IPS-18c (cell line): ENCODE data around the gene SLC34A2.
"Not testable (repeated sequence)": the region's sequence is repeated elsewhere in the genome, so short reads cannot be mapped to it uniquely, and the experiment has no call there.

Experiments
- H3K4me3 ChIP-seq: 2 replicates; pipeline ENCODE4 v1.7.0; 2013; ENCODE audit warnings: low read depth, mild to moderate bottlenecking, low read length, moderate library complexity; ENCODE audit not compliant: insufficient read depth
- H3K9me3 ChIP-seq: one replicate; pipeline ENCODE4 v1.6.1; 2013; ENCODE audit warnings: mild to moderate bottlenecking, low read length, moderate library complexity; ENCODE audit not compliant: control insufficient read depth, insufficient read depth

Gene SLC34A2

GRCh38 chr4:25654031-25654970, 1.4 kb upstream of the SLC34A2 start:
- no peaks in the 10 kb centered on the region for H3K9me3 ChIP-seq
- no peak overlapping the region for H3K4me3 ChIP-seq

GRCh38 chr4:25656031-25656430, 380 bp downstream of the SLC34A2 start:
- peak overlapping the region; percentile 38; the same call in 1 of the 2 replicates for H3K4me3 ChIP-seq
- H3K9me3 ChIP-seq, result no peaks in the 10 kb centered on the region

- H3K4me3 ChIP-seq, result no peak overlapping the region
- H3K9me3 ChIP-seq, result no peaks in the 10 kb centered on the region
These were observed 2.7 kb downstream of the SLC34A2 start for GRCh38 chr4:25658357-25658771.

- H3K4me3 ChIP-seq, result no peak overlapping the region
- H3K9me3 ChIP-seq, result no peaks in the 10 kb centered on the region
These were observed 3.1 kb downstream of the SLC34A2 start for GRCh38 chr4:25658777-25659176.

DNA sequence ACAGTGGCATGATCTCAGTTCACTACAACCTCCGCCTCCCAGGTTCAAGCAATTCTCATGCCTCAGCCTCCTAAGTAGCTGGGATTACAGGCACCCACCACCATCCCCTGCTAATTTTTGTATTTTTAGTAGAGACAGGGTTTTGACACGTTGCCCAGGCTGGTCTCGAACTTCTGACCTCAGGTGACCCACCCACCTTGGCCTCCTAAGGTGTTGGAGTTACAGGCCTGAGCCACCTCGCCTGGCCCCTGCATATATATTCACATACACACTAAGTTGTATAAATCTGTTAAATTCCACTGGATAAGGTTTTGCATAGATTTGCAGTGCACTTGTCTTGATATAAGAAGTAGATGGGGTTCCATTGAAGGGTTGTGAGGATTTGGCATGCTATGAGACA, 5.8 kb downstream of the SLC34A2 start:
- H3K4me3 ChIP-seq, H3K9me3 ChIP-seq: not testable (repeated sequence)

GRCh38 chr4:25662306-25662705, 6.7 kb downstream of the SLC34A2 start:
- Histone ChIP-seq H3K9me3 (no peaks in the 10 kb centered on the region), H3K4me3 (no peak overlapping the region)

DNA sequence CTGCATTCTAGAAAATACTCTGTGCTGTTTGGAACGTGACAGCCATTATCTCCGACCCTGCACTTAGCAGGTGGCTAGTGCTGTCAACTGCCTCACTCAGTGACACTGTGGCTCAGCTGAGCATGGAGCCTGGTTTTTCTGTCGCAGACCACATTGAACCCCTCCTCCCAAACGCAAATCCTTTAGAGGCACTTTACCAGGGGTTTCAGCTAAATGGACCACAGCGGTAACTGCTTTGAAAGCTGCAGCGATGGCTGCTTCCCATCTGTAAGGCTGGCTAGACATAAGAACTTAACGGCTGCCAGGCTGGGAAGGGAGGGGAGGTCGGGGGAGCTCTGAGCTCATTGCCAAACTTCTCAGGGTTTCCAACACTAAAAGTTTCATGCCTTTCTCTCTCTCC, 8.1 kb downstream of the SLC34A2 start:
- Histone ChIP-seq H3K9me3 (no peaks in the 10 kb centered on the region), H3K4me3 (no peak overlapping the region)

DNA sequence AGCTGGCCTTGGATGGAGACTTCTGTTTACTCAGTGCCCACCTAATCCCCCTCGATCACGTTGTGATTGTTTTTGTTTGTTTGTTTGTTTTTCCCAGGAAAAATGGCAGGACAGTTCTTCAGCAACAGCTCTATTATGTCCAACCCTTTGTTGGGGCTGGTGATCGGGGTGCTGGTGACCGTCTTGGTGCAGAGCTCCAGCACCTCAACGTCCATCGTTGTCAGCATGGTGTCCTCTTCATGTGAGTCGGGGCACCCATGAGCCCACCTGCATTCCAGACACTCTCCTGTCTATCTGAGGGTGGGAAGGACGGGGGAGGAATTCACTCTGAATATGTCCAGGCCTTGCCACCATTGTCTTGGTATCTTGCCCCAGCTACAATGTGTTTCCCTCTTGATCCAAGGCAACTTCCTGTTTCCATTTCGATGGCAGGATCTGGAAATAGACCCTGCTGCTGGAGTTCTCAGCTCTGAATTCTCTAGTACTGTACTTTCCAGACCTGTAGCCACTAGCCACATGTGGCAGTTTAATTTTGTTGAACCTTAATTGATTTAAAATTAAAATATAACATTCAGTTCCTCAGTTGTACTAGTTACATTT, 10.5 kb downstream of the SLC34A2 start:
- Histone ChIP-seq H3K4me3 (no peak overlapping the region), H3K9me3 (no peaks in the 10 kb centered on the region)

DNA sequence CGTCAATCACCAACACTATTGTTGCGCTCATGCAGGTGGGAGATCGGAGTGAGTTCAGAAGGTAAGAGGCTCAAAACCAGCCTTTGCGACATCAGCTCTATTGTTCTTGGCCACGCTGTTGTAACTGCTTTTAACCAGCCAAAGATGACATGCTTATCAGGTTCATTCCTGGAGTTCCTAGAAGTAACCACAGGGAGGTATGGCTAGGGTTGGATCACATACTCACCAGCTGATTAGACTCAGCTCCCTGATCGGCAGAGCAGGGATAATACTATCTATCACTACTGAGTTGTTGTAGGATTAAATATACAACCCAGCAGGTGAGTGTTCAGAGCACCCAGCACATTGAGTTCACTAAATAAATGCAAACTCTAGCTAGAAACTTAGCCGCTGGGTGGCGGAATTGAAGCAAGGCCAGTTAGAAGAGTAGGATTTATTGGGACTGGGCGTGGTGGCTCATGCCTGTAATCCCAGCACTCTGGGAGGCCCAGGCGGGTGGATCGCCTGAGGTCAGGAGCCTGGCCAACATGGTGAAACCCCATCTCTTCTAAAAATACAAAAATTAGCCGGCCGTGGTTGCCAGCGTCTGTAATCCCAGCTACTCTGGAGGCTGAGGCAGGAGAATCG, 12.4 kb downstream of the SLC34A2 start:
- Histone ChIP-seq H3K9me3 (no peaks in the 10 kb centered on the region), H3K4me3 (no peak overlapping the region)

- Histone ChIP-seq H3K4me3 (no peak overlapping the region), H3K9me3 (no peaks in the 10 kb centered on the region)
These were observed 15.3 kb downstream of the SLC34A2 start for GRCh38 chr4:25670991-25671390.

DNA sequence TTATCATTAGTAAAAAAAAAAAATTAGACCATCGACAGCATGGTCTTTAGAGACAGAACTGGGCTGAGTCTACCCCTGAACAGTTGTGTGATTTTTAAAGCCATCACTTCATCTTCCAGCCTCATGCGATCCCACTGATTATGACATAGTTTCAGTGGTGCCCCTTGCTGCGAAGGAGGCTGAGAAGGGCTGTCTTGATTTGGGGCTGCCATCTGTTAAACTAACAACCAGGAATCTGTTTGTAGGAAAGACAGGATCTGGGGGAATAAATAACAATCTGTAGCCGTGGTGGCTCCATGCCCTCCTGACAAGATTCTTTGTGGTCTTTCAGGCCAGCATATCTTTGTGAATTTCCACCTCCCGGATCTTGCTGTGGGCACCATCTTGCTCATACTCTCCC, 17.1 kb downstream of the SLC34A2 start:
- H3K4me3 ChIP-seq, result no peak overlapping the region

GRCh38 chr4:25674386-25674785, 18.7 kb downstream of the SLC34A2 start:
- no peaks in the 10 kb centered on the region for H3K9me3 ChIP-seq
- no peak overlapping the region for H3K4me3 ChIP-seq

More for the DNA sequence above, 17.1 kb downstream of the SLC34A2 start:
- H3K9me3 ChIP-seq, result no peaks in the 10 kb centered on the region

DNA sequence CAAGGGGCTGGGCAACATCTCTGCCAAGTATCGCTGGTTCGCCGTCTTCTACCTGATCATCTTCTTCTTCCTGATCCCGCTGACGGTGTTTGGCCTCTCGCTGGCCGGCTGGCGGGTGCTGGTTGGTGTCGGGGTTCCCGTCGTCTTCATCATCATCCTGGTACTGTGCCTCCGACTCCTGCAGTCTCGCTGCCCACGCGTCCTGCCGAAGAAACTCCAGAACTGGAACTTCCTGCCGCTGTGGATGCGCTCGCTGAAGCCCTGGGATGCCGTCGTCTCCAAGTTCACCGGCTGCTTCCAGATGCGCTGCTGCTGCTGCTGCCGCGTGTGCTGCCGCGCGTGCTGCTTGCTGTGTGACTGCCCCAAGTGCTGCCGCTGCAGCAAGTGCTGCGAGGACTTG, 20.6 kb downstream of the SLC34A2 start:
- no peaks in the 10 kb centered on the region for H3K9me3 ChIP-seq

DNA sequence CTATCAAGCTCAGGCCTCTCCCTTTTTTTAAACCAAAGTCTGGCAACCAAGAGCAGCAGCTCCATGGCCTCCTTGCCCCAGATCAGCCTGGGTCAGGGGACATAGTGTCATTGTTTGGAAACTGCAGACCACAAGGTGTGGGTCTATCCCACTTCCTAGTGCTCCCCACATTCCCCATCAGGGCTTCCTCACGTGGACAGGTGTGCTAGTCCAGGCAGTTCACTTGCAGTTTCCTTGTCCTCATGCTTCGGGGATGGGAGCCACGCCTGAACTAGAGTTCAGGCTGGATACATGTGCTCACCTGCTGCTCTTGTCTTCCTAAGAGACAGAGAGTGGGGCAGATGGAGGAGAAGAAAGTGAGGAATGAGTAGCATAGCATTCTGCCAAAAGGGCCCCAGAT, 21.5 kb downstream of the SLC34A2 start:
- no peaks in the 10 kb centered on the region for H3K9me3 ChIP-seq
- H3K4me3 ChIP-seq, result no peak overlapping the region

More for the DNA sequence above, 20.6 kb downstream of the SLC34A2 start:
- no peak overlapping the region for H3K4me3 ChIP-seq

DNA sequence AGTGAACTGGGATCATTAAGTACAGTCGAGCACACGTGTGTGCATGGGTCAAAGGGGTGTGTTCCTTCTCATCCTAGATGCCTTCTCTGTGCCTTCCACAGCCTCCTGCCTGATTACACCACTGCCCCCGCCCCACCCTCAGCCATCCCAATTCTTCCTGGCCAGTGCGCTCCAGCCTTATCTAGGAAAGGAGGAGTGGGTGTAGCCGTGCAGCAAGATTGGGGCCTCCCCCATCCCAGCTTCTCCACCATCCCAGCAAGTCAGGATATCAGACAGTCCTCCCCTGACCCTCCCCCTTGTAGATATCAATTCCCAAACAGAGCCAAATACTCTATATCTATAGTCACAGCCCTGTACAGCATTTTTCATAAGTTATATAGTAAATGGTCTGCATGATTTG, 22.3 kb downstream of the SLC34A2 start:
- no peak overlapping the region for H3K4me3 ChIP-seq

DNA sequence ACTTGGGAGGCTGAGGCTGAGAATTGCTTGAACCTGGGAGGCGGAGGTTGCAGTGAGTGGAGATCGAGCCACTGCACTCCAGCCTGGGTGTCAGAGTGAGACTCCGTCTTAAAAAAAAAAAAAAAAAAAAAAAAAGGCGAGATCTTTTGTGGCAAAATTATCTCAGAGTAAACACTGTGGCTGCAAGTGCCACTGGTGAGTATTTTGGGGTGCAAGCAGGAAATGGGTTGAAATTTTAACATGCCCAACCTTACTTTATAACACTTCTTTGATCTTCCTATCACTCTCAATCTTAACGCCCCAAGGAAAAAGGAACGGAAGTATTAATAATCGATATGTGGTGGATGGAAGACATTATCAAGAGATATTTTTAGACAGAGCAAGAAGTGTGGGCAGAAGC, 32.1 kb downstream of the SLC34A2 start:
- H3K9me3 ChIP-seq, result peaks cover 8% of the 10 kb centered on the region

More for the DNA sequence above, 22.3 kb downstream of the SLC34A2 start:
- no peaks in the 10 kb centered on the region for H3K9me3 ChIP-seq

GRCh38 chr4:25694466-25694865, 38.8 kb downstream of the SLC34A2 start:
- no peak overlapping the region for H3K4me3 ChIP-seq

More for the DNA sequence above, 32.1 kb downstream of the SLC34A2 start:
- no peak overlapping the region; the same call in 1 of the 2 replicates for H3K4me3 ChIP-seq

DNA sequence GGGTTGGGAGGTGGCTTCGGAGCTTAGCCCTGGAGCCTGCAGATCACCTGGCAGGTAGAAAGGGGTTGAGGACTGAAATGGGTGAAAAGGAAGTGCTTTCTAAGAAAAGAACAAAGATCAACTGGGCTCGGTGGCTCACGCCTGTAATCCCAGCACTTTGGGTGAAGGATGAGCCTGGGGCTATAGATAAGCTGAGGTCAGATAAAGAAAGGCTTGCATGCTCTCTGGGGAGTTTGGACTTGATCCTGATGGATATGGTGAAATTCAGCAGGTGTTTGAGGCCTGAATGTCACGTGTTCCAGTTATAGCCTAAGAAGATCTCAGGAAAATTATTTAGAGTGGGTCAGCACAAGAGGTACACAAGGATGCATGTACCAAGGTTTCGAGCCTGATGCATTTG, 40.8 kb downstream of the SLC34A2 start:
- H3K4me3 ChIP-seq, result no peak overlapping the region
- peaks cover 6% of the 10 kb centered on the region for H3K9me3 ChIP-seq

More at GRCh38 chr4:25694466-25694865, 38.8 kb downstream of the SLC34A2 start:
- H3K9me3 ChIP-seq, result peaks cover 11% of the 10 kb centered on the region
